ENCODE results near the gene IL18BP.

The IL18BP gene

DNA sequence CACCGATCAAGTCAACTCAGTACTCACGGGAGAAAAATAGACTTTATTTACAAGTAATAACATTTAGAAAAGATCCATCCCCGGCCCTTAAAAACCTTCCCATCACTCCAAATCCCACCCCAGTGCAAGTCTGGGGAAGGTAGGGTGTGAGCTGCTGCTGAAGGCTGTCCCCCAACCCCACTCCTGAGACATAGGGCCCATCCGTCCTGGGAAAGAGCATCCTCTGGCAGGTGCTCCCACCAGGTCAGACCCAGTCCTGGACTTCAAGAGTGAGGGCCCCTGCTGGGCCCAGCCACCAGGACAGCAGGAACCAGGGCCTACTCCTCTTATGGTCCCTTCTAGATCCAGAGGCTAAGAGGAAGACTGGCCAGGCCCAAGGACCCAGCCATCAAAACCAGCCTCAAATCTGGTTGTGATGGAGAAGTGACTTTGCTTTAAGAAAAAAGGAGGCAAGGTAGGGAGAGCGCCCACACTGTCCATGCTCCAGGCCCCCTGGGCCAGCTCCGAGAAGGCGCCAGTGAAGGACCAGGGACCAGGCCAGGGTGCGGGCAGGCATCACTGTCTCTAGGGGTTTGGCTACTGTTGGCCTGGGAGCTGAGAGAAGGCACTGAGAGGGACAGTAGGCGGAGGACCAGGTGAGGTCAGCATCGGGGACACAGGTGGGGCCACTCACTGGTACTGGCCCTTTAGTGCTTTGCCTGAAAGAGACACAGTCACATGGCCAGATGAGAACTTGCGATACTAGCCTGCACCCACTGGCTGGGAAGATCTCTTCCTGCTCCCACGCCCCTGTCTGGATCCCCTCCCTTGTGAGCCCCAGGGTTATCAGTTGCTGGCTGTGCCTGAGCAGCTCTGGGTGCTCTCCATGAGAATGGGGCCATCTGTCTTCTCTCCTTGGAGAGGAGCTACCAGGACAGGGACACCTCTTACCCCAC is 4.4 kb downstream of the IL18BP start:
- no peaks in the 10 kb centered on the region for H3K27me3 ChIP-seq
- TF ChIP-seq, protein P1, sequence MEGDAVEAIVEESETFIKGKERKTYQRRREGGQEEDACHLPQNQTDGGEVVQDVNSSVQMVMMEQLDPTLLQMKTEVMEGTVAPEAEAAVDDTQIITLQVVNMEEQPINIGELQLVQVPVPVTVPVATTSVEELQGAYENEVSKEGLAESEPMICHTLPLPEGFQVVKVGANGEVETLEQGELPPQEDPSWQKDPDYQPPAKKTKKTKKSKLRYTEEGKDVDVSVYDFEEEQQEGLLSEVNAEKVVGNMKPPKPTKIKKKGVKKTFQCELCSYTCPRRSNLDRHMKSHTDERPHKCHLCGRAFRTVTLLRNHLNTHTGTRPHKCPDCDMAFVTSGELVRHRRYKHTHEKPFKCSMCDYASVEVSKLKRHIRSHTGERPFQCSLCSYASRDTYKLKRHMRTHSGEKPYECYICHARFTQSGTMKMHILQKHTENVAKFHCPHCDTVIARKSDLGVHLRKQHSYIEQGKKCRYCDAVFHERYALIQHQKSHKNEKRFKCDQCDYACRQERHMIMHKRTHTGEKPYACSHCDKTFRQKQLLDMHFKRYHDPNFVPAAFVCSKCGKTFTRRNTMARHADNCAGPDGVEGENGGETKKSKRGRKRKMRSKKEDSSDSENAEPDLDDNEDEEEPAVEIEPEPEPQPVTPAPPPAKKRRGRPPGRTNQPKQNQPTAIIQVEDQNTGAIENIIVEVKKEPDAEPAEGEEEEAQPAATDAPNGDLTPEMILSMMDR (IDR thresholded peaks at IDR 0.05) = no peak
- peaks cover 15% of the 10 kb centered on the region in 2 experiments for H3K4me1 ChIP-seq (ENCODE audit: control insufficient read depth in 1 of 2, insufficient read depth in 1 of 2, low read depth in 1 of 2, low read length in 1 of 2)
- H3K4me3 ChIP-seq (ENCODE audit: low read depth in 1 of 2, low read length in 1 of 2) = no peak overlapping the region
- peaks cover 74% of the 10 kb centered on the region for H3K36me3 ChIP-seq
- peak overlapping the region; percentile 18 for H3K27ac ChIP-seq
- H3K9me3 ChIP-seq = no peaks in the 10 kb centered on the region

DNA sequence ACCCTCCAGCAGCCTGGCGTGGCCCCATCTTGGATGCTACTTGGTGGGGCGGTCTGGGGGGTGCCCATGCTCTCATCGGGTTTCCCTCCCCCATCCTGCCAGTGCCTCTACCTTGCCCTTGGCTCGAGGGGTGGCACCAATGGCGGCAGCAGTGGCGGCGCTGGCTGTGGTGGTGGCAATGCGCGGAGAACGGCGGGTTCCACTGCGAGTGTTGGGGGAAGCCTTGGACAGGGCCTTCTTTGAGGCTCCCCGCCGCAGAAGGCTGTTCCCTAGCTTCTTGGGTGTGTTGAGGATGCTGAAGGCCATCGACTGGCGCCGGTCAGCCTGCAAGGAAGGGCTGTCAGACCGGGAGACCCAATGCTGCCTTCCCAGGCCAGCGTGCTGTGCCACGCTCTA is 5.1 kb downstream of the IL18BP start:
- H3K9me3 ChIP-seq = no peaks in the 10 kb centered on the region
- H3K27ac ChIP-seq = no peak overlapping the region
- H3K36me3 ChIP-seq = peaks cover 80% of the 10 kb centered on the region
- H3K4me3 ChIP-seq (ENCODE audit: low read depth in 1 of 2, low read length in 1 of 2) = no peak overlapping the region
- H3K27me3 ChIP-seq = no peaks in the 10 kb centered on the region
- TF ChIP-seq, protein P1 (IDR thresholded peaks at IDR 0.05) = no peak
- peaks cover 8% of the 10 kb centered on the region in 2 experiments for H3K4me1 ChIP-seq (ENCODE audit: control insufficient read depth in 1 of 2, insufficient read depth in 1 of 2, low read depth in 1 of 2, low read length in 1 of 2)

DNA sequence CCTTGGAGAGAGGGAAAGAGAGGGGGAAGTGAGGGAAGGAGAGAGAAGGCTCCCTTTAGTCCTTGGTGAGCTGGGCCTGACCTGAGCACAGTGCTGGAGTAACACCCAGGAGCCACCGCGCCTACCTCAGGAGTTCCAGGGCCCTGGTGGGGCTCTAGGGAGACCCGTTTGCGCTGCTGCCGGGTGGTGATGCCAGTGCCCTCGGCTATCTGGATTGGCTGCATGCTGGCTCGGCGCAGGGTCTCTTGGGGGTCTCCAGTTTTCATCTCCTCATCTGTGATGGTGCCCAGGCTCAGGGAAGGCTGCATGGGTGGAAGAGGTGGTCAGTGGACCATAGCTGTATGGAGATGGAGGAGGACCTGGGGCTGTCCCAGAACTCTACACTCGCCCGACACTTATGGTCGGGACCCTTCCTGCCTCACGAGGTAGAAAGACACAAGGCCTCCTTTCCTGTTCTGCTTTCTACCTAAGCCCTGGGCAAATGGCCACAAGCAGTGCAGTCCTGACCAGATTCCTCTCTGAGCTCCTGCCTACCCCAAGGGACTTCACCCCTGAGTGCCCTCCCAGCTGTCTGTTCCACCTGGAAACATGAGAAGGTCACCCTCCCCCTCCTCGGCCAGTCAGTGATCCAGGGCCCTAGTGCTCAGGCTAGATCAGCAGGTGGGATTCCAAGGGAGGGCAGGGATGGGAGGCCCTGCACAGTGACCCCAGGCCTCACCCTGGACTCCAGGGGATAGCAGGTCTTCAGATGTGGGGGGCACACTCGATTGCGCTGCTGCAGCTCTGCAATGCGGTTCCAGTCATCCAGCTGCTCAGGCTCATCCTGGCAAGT is 6.0 kb downstream of the IL18BP start:
- Histone ChIP-seq H3K36me3 (peaks cover 90% of the 10 kb centered on the region), H3K27ac (no peak overlapping the region), H3K4me1 (ENCODE audit: control insufficient read depth in 1 of 2, insufficient read depth in 1 of 2, low read depth in 1 of 2, low read length in 1 of 2) (no peaks in the 10 kb centered on the region), H3K27me3 (no peaks in the 10 kb centered on the region), H3K9me3 (no peaks in the 10 kb centered on the region), H3K4me3 (ENCODE audit: low read depth in 1 of 2, low read length in 1 of 2) (no peak overlapping the region)
- TF ChIP-seq, protein P1 (IDR thresholded peaks at IDR 0.05) = no peak

DNA sequence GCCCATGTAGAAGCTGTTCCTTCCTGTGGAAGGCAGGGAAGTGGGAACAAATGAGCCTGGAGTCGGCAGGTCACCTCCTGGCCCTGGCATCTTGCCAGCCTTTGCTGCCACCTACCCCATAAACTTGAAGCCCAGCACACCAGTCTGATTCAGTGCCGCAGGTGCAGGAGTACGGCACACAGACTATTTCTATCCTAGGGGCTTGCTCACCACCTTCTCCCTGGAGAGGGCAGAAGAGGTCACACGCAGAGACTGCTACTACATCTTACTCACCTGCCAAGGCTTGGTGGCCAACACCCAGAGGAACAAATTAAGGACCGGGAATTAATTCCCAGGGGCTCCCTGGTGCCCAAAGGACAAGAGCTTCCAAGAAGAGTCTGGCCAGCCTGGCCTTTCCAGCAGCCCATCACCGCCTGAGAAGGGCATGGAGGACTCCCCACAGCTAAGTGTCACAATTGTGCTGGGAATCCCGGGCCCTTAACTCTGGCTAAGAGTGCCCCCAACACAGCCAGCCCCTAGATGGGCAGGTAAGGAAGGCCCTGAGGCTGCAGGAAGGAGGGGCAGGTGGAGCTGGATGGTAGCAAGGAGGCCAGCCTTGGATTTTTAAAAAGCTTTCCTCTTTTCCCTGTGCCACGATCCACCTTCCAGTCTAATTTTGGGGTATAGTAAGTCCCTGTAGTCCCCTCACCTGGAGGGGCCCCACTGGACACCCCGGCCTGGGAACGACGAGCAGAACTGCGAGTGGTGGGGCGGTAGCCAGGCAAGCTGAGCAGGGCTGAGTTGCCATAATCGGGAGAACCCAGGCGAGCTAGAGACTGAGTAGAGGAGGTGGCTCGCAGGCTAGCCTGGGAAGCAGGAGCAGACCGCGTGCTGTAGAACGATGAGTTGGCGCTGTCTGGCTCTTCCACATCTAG is 6.9 kb downstream of the IL18BP start:
- Histone ChIP-seq H3K27me3 (no peaks in the 10 kb centered on the region), H3K4me3 (ENCODE audit: low read depth in 1 of 2, low read length in 1 of 2) (no peak overlapping the region), H3K36me3 (peaks cover 99% of the 10 kb centered on the region), H3K4me1 (ENCODE audit: control insufficient read depth in 1 of 2, insufficient read depth in 1 of 2, low read depth in 1 of 2, low read length in 1 of 2) (no peaks in the 10 kb centered on the region), H3K27ac (no peak overlapping the region), H3K9me3 (no peaks in the 10 kb centered on the region)
- TF ChIP-seq, protein P1 (IDR thresholded peaks at IDR 0.05) = no peak

Measured in neutrophil (primary cell).